GM19239 (cell line): ENCODE data around the gene ADAMTS9.

Experiments used
- DNase-seq: peaks from one replicate; pipeline ENCODE4 v3.0.0; 2011; ENCODE audit warnings: low spot score; ENCODE audit not compliant: insufficient read length
- FAIRE-seq: peaks from 2 replicates; lab custom pipeline; 2011; peaks lifted over from hg19 to GRCh38; lab: Jason Lieb, UNC

Gene ADAMTS9

DNA sequence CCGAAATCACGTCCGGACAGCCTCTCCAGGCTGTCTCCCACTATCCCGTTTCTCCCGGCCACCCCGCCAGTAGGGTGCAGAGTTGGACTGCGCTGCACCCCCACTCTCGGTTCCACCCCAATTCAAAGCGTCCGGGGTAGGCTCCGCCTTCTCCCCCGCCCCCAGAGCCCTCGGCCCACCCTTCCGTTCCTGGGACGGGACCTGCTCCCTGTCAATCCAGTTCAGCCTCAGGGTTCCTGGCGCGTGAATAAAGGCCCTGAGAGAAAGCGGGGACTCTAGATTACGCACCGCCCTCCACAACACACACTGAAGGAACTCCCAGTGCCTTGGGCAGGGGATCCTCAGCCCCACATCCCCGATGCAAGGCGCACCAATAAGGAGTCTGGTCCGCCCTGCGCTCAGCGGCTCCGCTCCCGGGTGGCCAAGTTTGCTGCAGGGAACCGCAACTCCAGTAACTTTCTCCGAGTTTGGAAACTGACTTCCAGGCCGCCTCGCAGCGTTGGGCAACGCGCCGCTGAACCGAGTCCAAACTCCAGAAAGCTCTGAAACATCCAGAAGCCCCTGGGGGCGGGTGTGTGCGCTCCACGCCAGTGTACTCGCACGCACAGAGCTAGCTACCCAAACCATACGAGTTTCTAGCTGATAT is 1.9 kb downstream of the ADAMTS9 start:
- FAIRE-seq (no peak), DNase-seq (no peak)

- DNase-seq (no peak), FAIRE-seq (no peak)
These were observed 2.4 kb downstream of the ADAMTS9 start for GRCh38 chr3:64685331-64685799.

DNA sequence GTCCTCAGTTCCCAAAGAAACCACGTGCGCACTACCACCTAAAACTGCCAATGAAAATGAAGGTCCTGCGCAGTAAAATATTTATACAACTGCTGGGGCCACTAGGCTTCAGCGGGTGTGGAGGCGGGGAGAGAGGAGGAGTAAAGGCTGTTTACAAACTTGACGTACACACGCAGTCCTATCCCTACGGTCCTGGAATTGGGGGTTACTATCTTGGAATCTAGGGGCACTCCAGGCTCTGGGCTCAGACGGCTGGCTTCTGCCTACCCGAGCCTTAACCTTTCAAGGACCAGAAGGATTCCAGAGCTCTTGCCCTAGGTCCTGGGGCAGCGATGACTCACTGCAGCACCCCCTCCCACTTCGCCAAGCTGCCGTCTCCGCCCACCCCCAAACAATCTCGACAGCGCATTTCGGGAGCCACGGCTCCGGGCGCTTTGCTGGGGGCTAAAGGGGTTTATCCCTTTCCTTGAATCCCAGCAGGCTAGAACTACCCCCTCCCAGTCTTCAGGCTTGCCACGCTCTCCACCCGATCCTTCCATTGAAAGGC is 3.0 kb downstream of the ADAMTS9 start:
- FAIRE-seq, result no peak

GRCh38 chr3:64681827-64682226 is 6.0 kb downstream of the ADAMTS9 start:
- DNase-seq (no peak), FAIRE-seq (no peak)

More for the DNA sequence above, 3.0 kb downstream of the ADAMTS9 start:
- no peak for DNase-seq

DNA sequence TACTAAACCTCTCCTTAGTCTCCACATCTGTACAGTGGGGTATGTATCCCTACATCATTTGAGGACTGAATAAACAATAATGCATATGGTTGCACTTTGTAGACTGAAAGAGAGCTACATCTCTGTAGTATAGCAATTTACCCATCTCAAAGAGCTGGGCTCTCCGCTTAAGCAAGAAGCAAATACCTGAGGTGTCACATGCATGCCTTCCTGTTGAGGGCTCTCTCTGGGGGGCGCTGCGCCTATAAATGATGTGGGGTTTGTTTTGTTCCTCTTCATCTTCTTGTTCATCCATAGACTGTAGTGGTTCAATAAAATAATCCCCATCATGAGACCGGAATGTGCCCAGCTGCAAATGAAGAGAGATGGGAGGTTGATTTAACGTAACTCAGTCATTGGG is 6.8 kb downstream of the ADAMTS9 start:
- no peak for FAIRE-seq
- DNase-seq, result no peak

GRCh38 chr3:64680334-64680733 is 7.5 kb downstream of the ADAMTS9 start:
- FAIRE-seq (no peak), DNase-seq (no peak)

DNA sequence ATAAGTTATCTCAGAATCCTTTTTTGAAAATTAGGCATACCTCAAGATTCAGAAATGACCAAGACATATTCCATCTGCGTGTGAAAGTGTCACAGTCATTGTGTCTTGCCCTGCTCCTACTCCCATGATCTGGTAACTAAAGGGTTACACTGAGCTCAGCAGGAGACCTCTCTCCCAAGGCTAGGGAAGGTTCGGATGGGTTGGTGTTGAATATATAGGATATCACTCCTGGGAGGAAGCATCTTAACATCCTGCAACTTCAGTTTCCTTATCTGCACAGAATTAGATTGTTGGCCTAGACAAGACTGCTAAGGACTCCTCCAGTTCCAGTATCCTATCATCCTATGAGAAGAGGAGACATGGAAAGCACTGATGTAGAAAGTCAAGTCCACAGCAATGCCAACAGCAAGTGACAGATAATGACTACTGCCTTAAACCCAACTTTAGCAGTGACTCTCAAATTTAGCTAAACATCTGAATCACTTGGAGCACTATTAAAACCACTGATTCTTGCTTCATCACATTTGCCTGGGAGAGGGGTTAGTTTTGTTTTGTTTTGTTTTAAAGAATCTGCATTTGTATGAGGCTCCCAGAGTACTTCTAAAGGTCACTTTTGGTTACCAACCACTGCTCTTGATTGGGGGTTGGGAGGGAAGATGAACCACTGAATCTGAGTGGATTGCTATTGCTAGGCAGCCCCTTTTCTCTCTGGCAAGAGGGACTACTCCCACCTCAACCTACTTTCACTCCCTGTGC is 9.7 kb downstream of the ADAMTS9 start:
- DNase-seq (no peak), FAIRE-seq (no peak)

GRCh38 chr3:64676831-64677230 is 11.0 kb downstream of the ADAMTS9 start:
- FAIRE-seq (no peak), DNase-seq (no peak)

DNA sequence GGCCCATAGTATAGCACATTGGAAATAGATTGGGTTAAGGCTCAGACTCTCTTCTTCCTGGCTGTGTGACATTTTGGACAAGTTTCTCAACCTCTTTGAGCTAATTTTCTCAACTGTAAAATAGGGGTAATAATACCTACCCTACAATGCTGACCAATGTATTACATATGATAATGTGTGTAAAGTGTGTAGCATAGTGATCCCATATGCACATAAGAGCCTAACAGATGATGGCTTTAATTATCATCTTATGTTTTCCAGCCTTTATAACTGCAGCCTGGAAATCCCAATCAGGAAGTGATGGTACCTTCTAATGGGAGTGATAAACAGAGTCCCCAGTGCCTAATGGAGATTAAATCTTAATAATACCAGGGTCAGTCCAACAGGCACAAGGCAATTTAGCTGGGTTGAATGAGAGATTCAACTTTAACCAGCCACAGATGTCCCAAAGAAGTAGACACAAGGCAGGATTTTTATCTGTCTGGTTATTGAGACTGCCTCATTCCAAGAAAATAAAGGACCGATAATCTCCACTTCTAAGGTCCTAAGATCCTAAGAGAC is 12.0 kb downstream of the ADAMTS9 start:
- no peak for DNase-seq
- no peak for FAIRE-seq

- FAIRE-seq (no peak), DNase-seq (no peak)
These were observed 13.2 kb downstream of the ADAMTS9 start for GRCh38 chr3:64674591-64675076.

- DNase-seq, result no peak
- no peak for FAIRE-seq
These were observed 14.6 kb downstream of the ADAMTS9 start for GRCh38 chr3:64673159-64673715.

GRCh38 chr3:64668582-64669510 is 19.0 kb downstream of the ADAMTS9 start:
- no peak for FAIRE-seq

GRCh38 chr3:64667887-64668581 is 19.8 kb downstream of the ADAMTS9 start:
- FAIRE-seq, result no peak
- DNase-seq, result no peak

More at GRCh38 chr3:64668582-64669510, 19.0 kb downstream of the ADAMTS9 start:
- no peak for DNase-seq

DNA sequence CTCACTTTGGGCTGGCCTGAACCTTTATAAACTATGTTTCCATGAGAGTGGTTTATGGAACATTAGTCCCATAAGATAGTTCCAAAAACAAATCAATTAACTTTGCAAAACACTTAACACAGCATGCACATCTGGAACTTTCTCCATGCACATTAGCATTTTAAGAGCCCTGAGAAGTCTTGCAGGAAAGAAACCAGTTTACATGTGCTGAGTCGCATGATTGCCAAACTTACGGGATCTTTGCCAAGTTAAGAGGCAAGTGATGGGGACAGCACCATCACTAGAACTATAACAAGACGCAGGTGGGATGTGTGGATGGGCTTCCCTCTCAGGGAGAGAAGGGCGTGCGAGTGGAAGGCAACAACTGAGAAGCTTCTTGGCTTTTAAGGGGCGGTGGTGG is 20.7 kb downstream of the ADAMTS9 start:
- no peak for FAIRE-seq

DNA sequence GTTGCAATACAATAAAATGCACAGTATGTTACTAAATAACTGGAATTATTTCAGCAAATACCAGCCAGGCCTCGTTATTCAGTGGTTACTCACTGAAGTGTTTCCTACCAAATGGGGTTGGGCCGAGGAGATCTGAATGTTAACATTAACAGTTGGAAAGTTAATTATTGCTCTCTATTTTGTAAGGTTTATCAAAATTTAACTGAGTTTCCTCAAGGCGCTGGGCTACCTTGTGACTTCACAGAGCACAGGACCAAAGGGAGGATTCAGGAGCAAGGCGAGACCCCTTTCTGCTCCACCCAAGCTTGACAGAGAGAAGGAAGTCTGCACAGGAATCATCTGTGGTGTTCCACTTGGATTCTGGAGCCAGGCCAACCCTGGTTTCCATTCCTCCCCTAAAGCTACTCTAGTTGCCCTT is 21.6 kb downstream of the ADAMTS9 start:
- FAIRE-seq, result no peak
- no peak for DNase-seq

More for the DNA sequence above, 20.7 kb downstream of the ADAMTS9 start:
- DNase-seq, result no peak

- DNase-seq (no peak), FAIRE-seq (no peak)
These were observed 23.4 kb downstream of the ADAMTS9 start for GRCh38 chr3:64664397-64664796.

DNA sequence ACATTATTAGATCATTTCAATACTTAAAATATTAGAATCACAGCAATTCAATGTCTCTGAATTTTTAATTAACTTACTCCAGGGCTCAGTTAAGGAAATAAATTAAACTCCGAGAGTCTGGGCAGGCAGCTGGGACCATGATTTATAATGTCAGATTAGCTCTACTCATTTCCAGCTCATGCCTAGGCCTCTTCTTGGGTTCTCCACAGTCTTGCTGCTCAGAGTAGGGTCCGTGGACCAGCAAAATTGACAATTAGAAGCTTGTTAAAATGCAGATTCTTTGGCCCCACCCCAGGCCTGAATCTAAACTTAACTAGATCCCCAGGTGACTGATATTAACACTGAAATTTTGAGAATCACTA is 28.2 kb downstream of the ADAMTS9 start:
- FAIRE-seq, result no peak
- DNase-seq, result no peak

DNA sequence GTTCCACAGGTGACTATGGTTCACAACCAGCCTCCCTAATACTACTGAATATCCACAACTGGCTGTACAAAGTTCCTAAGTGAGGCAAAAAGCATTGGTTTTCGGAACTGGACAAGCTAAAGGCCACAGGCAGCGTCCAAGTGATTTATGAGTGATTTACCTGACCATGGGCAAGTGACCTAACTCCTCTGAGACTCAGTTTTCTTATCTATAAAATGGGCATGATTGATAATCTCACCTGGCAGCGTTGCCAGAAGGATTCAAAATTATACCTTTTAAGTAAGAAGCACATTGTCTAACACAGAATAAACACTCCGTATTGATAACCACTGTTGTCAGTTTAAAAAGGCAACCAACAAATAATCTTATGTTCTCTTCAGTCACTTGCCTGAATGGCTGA is 29.8 kb downstream of the ADAMTS9 start:
- no peak for FAIRE-seq
- DNase-seq, result no peak

DNA sequence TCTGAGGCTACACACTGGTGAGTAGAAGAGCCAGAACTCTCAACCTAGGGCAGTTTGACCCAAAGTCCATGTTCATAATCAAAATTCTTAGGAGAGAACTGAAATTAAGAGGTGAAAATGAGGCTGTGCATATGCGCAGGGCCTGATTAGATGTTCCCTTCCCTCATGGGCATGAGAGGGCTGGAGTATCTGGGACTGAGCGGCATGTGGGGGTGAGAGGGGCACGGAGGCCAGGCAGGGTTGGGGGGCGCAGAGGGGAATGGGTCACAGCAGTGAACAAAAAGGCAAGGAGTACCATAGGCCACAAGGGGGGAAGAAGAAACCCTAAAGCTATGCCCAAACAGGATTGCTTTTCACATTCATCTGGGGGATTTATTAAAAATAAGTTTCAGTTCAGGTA is 31.3 kb downstream of the ADAMTS9 start:
- FAIRE-seq (no peak), DNase-seq (no peak)
